HepG2 (cell line): ENCODE data around the gene CPT1A. TPM values are rescaled to one million over a fixed set of nuclear protein-coding genes. Genes with fewer than 3 reads are reported as not detected.

Experiments
- ATF6 ChIP-seq: sonication (generic); formaldehyde crosslinking; conservative IDR thresholded peaks from 2 replicates; pipeline ENCODE4 v1.4.0; 2020; ENCODE audit warnings: missing genetic modification reagents
- CHD2 ChIP-seq: IDR thresholded peaks from 2 replicates; pipeline ENCODE4 v1.6.1; 2011; ENCODE audit warnings: low read depth, low read length, improper control_type of control experiment
- CREM ChIP-seq, 2 experiments: sonication (generic) in 1 of 2; formaldehyde crosslinking in 1 of 2; IDR thresholded peaks; 2 replicates each; pipeline versions ENCODE4 v1.4.0 to v1.6.1; 2016 to 2020; ENCODE audit warnings: antibody characterized with exemption in 1 of 2, mild to moderate bottlenecking in 1 of 2, missing genetic modification reagents in 1 of 2
- ERF ChIP-seq: IDR thresholded peaks from 2 replicates; pipeline ENCODE4 v1.6.1; 2018; ENCODE audit warnings: missing biosample characterization, missing genetic modification reagents
- FOXO1 ChIP-seq: sonication (generic); formaldehyde crosslinking; IDR thresholded peaks from 2 replicates; pipeline ENCODE4 v1.4.0; 2020; ENCODE audit warnings: missing genetic modification reagents
- MTA1 ChIP-seq: sonication (generic); formaldehyde crosslinking; IDR thresholded peaks from 2 replicates; pipeline ENCODE4 v1.4.0; 2020; ENCODE audit warnings: missing genetic modification reagents, mild to moderate bottlenecking, borderline replicate concordance
- MXI1 ChIP-seq: IDR thresholded peaks from 3 replicates; pipeline ENCODE4 v1.6.1; 2012; ENCODE audit warnings: low read depth, low read length, inconsistent platforms, borderline replicate concordance
- MYC ChIP-seq: sonication (generic); formaldehyde crosslinking; IDR thresholded peaks from 2 replicates; pipeline ENCODE4 v1.9.0; 2021; ENCODE audit warnings: missing genetic modification reagents, borderline replicate concordance
- NR1H2 ChIP-seq: sonication (generic); formaldehyde crosslinking; IDR thresholded peaks from 2 replicates; pipeline ENCODE4 v1.8.1; 2022; ENCODE audit warnings: low read depth, missing genetic modification reagents, borderline replicate concordance
- PBX3 ChIP-seq: sonication (generic); formaldehyde crosslinking; IDR thresholded peaks from 2 replicates; pipeline ENCODE4 v1.8.1; 2023; ENCODE audit warnings: missing genetic modification reagents, inconsistent platforms, borderline replicate concordance
- PITX1 ChIP-seq: sonication (generic); formaldehyde crosslinking; IDR thresholded peaks from 2 replicates; pipeline ENCODE4 v1.5.1; 2020; ENCODE audit warnings: mild to moderate bottlenecking, missing genetic modification reagents
- PRPF4 ChIP-seq: fragments of 200-400 bp; formaldehyde crosslinking; IDR thresholded peaks from 2 replicates; pipeline ENCODE4 v1.6.1; 2016; ENCODE audit warnings: low read length, low read depth; ENCODE audit not compliant: poor library complexity, severe bottlenecking
- TIGD3 ChIP-seq: sonication (generic); formaldehyde crosslinking; IDR thresholded peaks from 2 replicates; pipeline ENCODE4 v1.5.1; 2020; ENCODE audit warnings: mild to moderate bottlenecking, missing genetic modification reagents, borderline replicate concordance
- ZEB1 ChIP-seq: IDR thresholded peaks from 2 replicates; pipeline ENCODE4 v1.6.1; 2012; ENCODE audit warnings: mild to moderate bottlenecking, low read depth, inconsistent platforms; ENCODE audit not compliant: insufficient replicate concordance
- ZNF180 ChIP-seq: sonication (generic); formaldehyde crosslinking; IDR thresholded peaks from 2 replicates; pipeline ENCODE4 v1.4.0; 2020; ENCODE audit warnings: low read depth, missing genetic modification reagents, borderline replicate concordance
- ZNF256 ChIP-seq: sonication (generic); formaldehyde crosslinking; conservative IDR thresholded peaks from 2 replicates; pipeline ENCODE4 v1.4.0; 2020; ENCODE audit warnings: missing genetic modification reagents
- ZNF281 ChIP-seq: sonication (generic); formaldehyde crosslinking; IDR thresholded peaks from 2 replicates; pipeline ENCODE4 v1.4.0; 2020; ENCODE audit warnings: missing genetic modification reagents, borderline replicate concordance
- ZNF3 ChIP-seq: IDR thresholded peaks from 2 replicates; pipeline ENCODE4 v1.7.0; 2017; ENCODE audit warnings: inconsistent platforms
- ZNF549 ChIP-seq: sonication (generic); formaldehyde crosslinking; IDR thresholded peaks from 2 replicates; pipeline ENCODE4 v1.5.0; 2020; ENCODE audit warnings: missing genetic modification reagents
- ZNF790 ChIP-seq: sonication (generic); formaldehyde crosslinking; IDR thresholded peaks from 2 replicates; pipeline ENCODE4 v1.8.0; 2022; ENCODE audit warnings: missing genetic modification reagents, mild to moderate bottlenecking, borderline replicate concordance
- ZSCAN21 ChIP-seq: sonication (generic); formaldehyde crosslinking; IDR thresholded peaks from 2 replicates; pipeline ENCODE4 v1.8.0; 2022; ENCODE audit warnings: mild to moderate bottlenecking, missing genetic modification reagents, moderate library complexity, borderline replicate concordance
- polyA plus RNA-seq, 8 experiments: library from polyadenylated mRNA; depleted of rRNA in 3 of 8; stranded (reverse) in 7 of 8; unstranded in 1 of 8; fragments of >200 nt; fragmentation: Illumina TruSeq in 4 of 8; extraction: Trizol in 4 of 8; gene quantifications; 2 replicates each; pipeline versions ENCODE4 v1.2.1 to v1.2.3, GENCODE V29; 2011 to 2016; ENCODE audit warnings: low read depth in 4 of 8, missing spikeins in 1 of 8, mixed read lengths in 1 of 8; ENCODE audit not compliant: insufficient read depth in 1 of 8
- total RNA-seq, 5 experiments: library from RNA; depleted of rRNA; stranded (reverse); fragments of >200 nt; fragmentation: Illumina TruSeq; extraction: Trizol; gene quantifications; 2 replicates each; pipeline ENCODE4 v1.2.3, GENCODE V29; 2016; ENCODE audit warnings: low read depth in 1 of 5

Gene CPT1A
- total and polyA plus RNA-seq, 2 of the 13 experiments (the other 11 are each of a cell fraction or from before 2014, with no cell fraction given) = 7.0 to 7.1 TPM

- TF ChIP-seq TIGD3 (CRISPR knock-in tag) = no peak
- no peak for TF ChIP-seq ZNF180 (CRISPR knock-in tag)
- no peak for TF ChIP-seq ATF6 (CRISPR knock-in tag)
- TF ChIP-seq MXI1 = peak; percentile 29; the same call in 1 of the 3 replicates
- TF ChIP-seq ZNF256 = no peak
- TF ChIP-seq ZNF281 (CRISPR knock-in tag) = peak; percentile 73
- TF ChIP-seq ZNF549 = no peak
- no peak for TF ChIP-seq FOXO1
- no peak for TF ChIP-seq MYC (CRISPR knock-in tag)
- no peak for TF ChIP-seq NR1H2 (CRISPR knock-in tag)
- no peak; the same call in 1 of the 2 replicates for TF ChIP-seq PITX1
- peak; percentile 25 for TF ChIP-seq ZEB1
- no peak for TF ChIP-seq CREM (IDR thresholded peaks at IDR 0.05)
- TF ChIP-seq CREM (CRISPR knock-in tag; IDR thresholded peaks at IDR 0.05) = no peak
- TF ChIP-seq ZNF790 (CRISPR knock-in tag) = no peak
- TF ChIP-seq ERF (CRISPR knock-in tag) = 0 out of 2 replicates have a peak, but pooled peaks have one; percentile 26
- peak; percentile 43; the same call in 1 of the 2 replicates for TF ChIP-seq ZSCAN21 (CRISPR knock-in tag)
- no peak for TF ChIP-seq ZNF3 (CRISPR knock-in tag)
- peak; percentile 85 for TF ChIP-seq PRPF4
- no peak for TF ChIP-seq PBX3 (CRISPR knock-in tag)
- peak; percentile 72; the same call in 1 of the 2 replicates for TF ChIP-seq CHD2
- 0 out of 2 replicates have a peak, but pooled peaks have one; percentile 19 for TF ChIP-seq MTA1
Measured at GRCh38 chr11:68751331-68751856, 90.3 kb downstream of the CPT1A start, which contains the start of gene TESMIN (continued).
